WTC11 (cell line): ENCODE measurements around the gene IER2. TPM values are rescaled to one million over a fixed set of nuclear protein-coding genes. Genes with fewer than 3 reads are reported as not detected.
"Not testable (repeated sequence)": the region's sequence is repeated elsewhere in the genome, so short reads cannot be mapped to it uniquely, and the experiment has no call there.

Experiments
- ATAC-seq: fragments of 200-7000 bp; cut with Tn5 transposase; 2 replicates; pipeline ENCODE4 v1.10.0; 2021; ENCODE audit warnings: mild to moderate bottlenecking, moderate library complexity
- CTCF ChIA-PET: fragments of 300-600 bp; sonication (Branson Sonifier 250); formaldehyde crosslinking; loops from one replicate; lab custom pipeline; 2021; ENCODE audit warnings: antibody characterized with exemption; lab: Charles Lee
- POLR2A ChIA-PET: fragments of 350-600 bp; sonication (Branson Sonifier 250); formaldehyde crosslinking; loops from one replicate; lab custom pipeline; 2021; ENCODE audit warnings: antibody characterized with exemption; lab: Charles Lee
- DNase-seq: peaks from one replicate; pipeline ENCODE4 v3.0.0; 2021; ENCODE audit warnings: low spot score
- H3K27ac Mint-ChIP-seq: 2 replicates; pipeline ENCODE4 v1.8.0; 2021; ENCODE audit warnings: mixed read lengths
- H3K27me3 Mint-ChIP-seq: 2 replicates; pipeline ENCODE4 v1.8.0; 2021; ENCODE audit warnings: low read depth, mild to moderate bottlenecking, moderate library complexity, mixed read lengths
- H3K36me3 Mint-ChIP-seq: 2 replicates; pipeline ENCODE4 v1.8.0; 2021; ENCODE audit warnings: mixed read lengths
- H3K4me1 Mint-ChIP-seq: 2 replicates; pipeline ENCODE4 v1.8.0; 2022; ENCODE audit warnings: mixed read lengths
- H3K4me3 Mint-ChIP-seq: 2 replicates; pipeline ENCODE4 v1.8.0; 2021; ENCODE audit warnings: mild to moderate bottlenecking, moderate library complexity, mixed read lengths
- H3K9me3 Mint-ChIP-seq: 2 replicates; pipeline ENCODE4 v1.8.0; 2021; ENCODE audit warnings: mixed read lengths
- NFATC4 ChIP-seq: fragments of 250-450 bp; sonication (Bioruptor Pico); IDR thresholded peaks from 2 replicates; pipeline ENCODE4 v1.9.0; 2021; ENCODE audit warnings: mild to moderate bottlenecking
- ZNF532 ChIP-seq: fragments of 250-450 bp; sonication (Bioruptor Pico); IDR thresholded peaks from 2 replicates; pipeline ENCODE4 v1.9.0; 2021; ENCODE audit warnings: mild to moderate bottlenecking, borderline replicate concordance
- total RNA-seq: library from RNA; stranded (reverse); gene quantifications from 3 replicates; pipeline ENCODE4 v1.2.3, GENCODE V29; 2021

The IER2 gene
- total RNA-seq, 1 experiment from 2014 or later = 138 TPM

- TF ChIP-seq ZNF532 (CRISPR knock-in tag) = no peak
- no peak for TF ChIP-seq NFATC4 (CRISPR knock-in tag)
Measured at GRCh38 chr19:13198634-13199033, 48.4 kb downstream of the IER2 start (continued).

GRCh38 chr19:13202112-13202511 is 51.9 kb downstream of the IER2 start:
- ATAC-seq, H3K4me3 Mint-ChIP-seq, H3K36me3 Mint-ChIP-seq, H3K9me3 Mint-ChIP-seq, H3K4me1 Mint-ChIP-seq, CTCF ChIA-PET, H3K27ac Mint-ChIP-seq, H3K27me3 Mint-ChIP-seq, DNase-seq: not testable (repeated sequence)
- POLR2A ChIA-PET = interaction anchor here (0.6 kb wide), 1 partner anchor 1125 kb away, joined by 5 read pairs; no protein-coding TSS in a partner anchor

Other genes starting within 250 kb of the IER2 start
- gene SYCE2, start 231.1 kb upstream of the IER2 start, total RNA-seq = 1.1 to 2.2 TPM (median 1.9 TPM) in 3 replicates
- gene FARSA, start 216.7 kb upstream of the IER2 start, total RNA-seq = 103 to 108 TPM (median 106 TPM) in 3 replicates
- 977 to 1,088 TPM (median 978 TPM) in 3 replicates for gene CALR, start 211.8 kb upstream of the IER2 start, total RNA-seq
- 84.3 to 96.6 TPM (median 96.2 TPM) in 3 replicates for gene RAD23A, start 204.5 kb upstream of the IER2 start, total RNA-seq
- 54.4 to 57.9 TPM (median 56.1 TPM) in 3 replicates for gene GADD45GIP1, start 193.2 kb upstream of the IER2 start, total RNA-seq
- 0.18 to 0.23 TPM (median 0.22 TPM) in 3 replicates for gene DAND5, start 180.8 kb upstream of the IER2 start, total RNA-seq
- 0.44 to 1.5 TPM (median 1.4 TPM) in 3 replicates for gene NFIX, start 154.9 kb upstream of the IER2 start, total RNA-seq
- gene LYL1, start 47.6 kb upstream of the IER2 start, total RNA-seq = 0.60 to 1.2 TPM (median 0.66 TPM) in 3 replicates
- gene TRMT1, start 33.7 kb upstream of the IER2 start, total RNA-seq = 84.0 to 106 TPM (median 86.0 TPM) in 3 replicates
- 212 to 237 TPM (median 213 TPM) in 3 replicates for gene NACC1, start 32.1 kb upstream of the IER2 start, total RNA-seq
- gene STX10, start within 50 bp of the IER2 start, total RNA-seq = 53.7 to 56.9 TPM (median 54.6 TPM) in 3 replicates